ENCODE results near the gene RNPEP.
"Not testable (repeated sequence)": the region's sequence is repeated elsewhere in the genome, so short reads cannot be mapped to it uniquely, and the experiment has no call there.

Gene RNPEP

DNA sequence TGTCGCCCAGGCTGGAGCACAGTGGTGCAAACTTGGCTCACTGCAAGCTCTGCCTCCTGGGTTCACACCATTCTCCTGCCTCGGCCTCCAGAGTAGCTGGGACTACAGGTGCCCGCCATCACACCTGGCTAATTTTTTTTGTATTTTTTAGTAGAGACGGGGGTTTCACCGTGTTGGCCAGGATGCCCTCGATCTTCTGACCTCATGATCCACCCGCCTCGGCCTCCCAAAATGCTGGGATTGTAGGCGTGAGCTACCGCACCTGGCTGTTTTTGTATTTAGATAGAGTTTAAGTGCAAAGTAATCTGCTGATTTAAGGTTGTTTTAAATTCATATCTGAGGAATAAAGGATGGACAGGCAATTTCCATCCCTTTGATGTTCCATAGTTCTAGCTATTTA is 20.1 kb upstream of the RNPEP start:
- not testable (repeated sequence) for DNase-seq (ENCODE audit: low spot score)

DNA sequence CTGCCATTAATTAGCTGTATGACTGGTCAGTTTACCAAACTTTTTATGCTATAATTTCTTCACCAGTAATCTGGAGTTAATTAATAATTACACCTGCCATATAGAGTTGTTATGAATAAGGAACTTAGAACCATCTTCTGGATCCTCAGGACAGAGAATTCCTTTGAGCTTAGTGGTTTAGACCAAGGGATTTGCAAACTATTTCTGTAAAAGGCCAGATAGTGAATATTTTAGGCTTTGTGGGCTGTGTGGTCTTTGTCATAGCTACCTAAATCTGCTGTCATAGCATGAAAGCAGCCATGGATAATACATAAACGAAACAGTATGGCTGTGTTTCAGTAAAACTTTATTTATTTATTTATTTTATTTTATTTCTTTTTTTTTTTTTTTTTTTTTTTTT is 18.2 kb upstream of the RNPEP start:
- DNase-seq (ENCODE audit: low spot score), result no peak

DNA sequence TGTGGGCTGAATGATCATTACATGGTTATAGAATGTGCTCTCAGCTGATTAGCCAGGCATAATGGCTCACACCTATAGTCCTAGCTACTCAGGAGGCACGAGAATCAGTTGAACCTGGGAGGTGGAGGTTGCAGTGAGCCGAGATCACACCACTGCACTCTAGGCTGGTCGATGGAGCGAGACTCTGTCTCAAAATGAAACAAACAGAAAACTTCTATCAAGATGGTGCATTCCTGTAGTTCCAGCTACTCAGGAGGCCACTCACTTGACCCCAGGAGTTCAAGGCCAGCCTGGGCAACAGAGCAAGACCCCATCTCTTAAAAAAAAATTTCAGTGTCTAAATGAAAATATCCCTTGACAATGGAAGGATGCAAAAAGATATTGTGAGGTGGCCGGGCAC is 16.3 kb upstream of the RNPEP start:
- DNase-seq (ENCODE audit: low spot score), result no peak

DNA sequence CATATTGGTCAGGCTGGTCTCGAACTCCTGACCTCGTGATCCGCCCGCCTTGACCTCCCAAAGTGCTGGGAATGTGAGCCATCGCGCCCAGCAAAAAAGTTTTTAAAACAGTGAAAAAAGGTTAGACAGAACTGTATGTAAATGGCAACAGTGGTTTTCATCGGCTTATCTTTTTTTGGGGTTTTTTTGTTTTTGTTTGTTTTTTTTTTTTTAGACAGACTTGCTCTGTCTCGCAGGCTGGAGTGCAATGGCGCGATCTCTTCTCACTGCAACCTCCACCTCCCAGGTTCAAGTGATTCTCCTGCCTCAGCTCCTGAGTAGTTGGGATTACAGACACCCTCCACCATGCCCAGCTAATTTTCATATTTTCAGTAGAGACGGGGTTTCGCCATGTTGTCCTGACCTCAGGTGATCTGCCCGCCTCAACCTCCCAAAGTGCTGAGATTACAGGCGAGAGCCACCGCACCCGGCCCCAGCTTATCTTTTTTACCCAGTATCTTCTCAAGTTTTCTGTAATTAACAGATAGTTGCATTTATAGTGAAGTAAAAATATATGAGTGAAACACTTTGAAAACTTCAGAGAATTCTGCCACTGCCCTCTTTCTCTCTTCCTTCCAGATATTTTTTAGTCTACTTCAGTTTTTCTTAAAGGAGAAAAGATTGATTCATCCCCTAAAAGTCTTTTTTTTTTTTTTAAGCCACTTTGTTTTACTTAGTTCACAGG is 14.1 kb upstream of the RNPEP start:
- DNase-seq (ENCODE audit: low spot score), result no peak

DNA sequence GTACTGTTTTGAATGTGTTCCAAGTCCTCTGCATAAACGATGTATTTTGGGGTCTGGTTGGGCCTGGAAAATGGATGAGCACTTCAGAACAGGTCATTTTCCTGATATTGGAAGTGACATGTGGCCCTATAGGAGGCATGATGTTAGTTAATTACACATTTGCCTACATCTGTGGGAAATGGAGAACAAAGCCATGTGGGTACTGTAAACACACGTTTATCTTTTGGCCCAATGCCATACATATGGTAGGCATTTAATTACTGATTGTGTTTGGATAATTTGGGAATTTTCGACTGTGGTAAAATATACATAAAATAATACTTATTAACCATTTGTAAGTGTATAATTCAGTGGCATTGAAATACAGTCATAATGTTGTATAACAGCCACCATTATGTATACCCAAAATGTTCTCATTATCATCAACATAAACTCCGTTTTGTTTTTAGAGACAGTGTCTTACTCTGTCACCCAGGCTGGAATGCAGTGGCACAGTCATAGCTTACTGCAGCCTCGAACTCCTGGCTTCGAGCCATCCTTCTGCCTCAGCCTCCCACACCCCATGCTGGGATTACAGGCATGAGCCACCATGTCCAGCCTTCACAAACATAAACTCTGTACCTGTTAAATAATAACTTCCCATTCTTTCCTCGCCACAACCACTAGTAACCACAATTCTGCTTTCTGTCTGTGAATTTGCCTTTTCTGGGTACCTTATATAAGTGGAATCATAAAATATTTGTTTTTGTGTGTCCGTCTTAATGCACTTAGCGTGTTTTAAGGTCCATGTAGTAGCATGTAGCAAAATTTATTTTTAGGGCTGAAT is 11.9 kb upstream of the RNPEP start:
- DNase-seq (ENCODE audit: low spot score), result no peak

DNA sequence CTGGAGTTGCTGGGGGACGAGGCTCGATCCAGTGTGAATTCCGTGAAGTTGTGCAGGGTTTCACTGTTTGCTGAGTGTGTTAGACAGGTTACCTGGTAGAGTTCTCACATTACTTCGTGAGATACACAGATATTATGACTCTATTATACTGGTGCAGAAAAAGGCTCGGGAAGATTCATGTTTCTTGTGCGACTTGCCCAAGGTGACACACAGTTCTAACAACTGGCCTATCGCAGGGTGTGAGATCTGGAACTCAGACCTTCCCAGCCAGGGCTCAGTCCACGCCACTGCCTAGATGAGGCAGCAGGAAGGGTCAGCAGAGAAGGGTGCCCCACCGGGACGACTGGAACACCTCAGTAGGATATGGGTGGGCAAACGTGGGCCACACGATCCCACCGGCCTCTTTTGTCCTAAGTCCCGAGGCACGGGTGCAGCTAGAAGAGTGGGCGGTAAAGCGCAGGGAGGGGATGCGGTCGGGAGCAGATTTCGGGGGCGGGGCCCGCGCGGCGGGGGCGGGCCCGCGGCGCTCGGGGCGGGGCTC is 296 bp upstream of the RNPEP start:
- no peak for DNase-seq (ENCODE audit: low spot score)

DNA sequence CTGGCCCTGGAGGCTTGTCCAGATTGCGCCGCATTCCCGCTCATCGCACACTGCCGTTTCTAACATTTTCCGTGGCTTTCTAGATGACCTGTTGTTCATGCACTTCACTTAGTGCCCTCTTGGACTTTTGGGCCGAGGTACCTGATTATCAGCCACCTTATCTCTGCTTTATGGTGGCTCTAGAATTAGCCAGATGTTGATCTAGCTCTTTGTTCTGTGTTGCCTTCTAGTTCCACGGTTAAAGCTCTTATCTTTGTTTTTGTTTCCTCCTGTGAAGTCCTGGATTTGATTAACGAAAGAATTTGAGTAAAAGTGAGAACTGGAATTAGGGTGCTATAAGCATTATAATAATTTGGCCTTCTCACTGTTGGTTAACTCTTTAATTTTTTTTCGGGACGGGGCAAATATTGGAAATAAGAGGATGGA is 945 bp downstream of the RNPEP start:
- DNase-seq (ENCODE audit: low spot score), result no peak

GRCh38 chr1:201984446-201984845 is 2.0 kb downstream of the RNPEP start:
- DNase-seq (ENCODE audit: low spot score), result no peak

GRCh38 chr1:201985355-201985754 is 2.9 kb downstream of the RNPEP start:
- DNase-seq (ENCODE audit: low spot score), result no peak

GRCh38 chr1:201988601-201989000 is 6.2 kb downstream of the RNPEP start:
- DNase-seq (ENCODE audit: low spot score), result no peak

DNA sequence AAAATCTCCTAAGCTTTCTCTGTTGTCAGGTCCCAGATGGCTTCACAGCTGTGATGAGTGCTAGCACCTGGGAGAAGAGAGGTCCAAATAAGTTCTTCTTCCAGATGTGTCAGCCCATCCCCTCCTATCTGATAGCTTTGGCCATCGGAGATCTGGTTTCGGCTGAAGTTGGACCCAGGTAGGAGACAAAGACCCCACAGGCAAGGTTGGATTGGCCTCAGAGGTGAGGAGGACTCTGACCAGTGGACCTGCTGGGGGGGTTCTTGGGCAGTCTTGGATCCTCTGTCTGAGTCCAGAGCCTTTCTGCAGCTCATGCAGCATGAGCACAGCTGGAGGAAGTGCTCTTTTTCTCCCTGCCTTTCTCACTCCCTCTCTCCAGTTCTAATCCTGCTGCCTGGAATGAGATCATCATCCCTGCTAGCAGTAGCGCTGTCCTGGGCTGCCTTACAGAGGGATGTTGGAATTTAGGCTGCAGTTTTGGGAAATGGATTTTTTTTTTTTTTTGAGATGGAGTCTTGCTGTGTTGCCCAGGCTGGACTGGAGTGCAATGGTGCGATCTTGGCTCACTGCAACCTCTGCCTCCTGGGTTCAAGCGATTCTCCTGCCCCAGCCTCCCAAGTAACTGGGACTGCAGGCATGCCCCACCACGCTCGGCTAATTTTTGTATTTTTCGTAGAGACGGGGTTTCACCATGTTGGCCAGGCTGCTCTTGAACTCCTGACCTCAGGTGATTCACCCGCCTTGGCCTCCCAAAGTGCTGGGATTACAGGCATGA is 7.1 kb downstream of the RNPEP start:
- no peak for DNase-seq (ENCODE audit: low spot score)

GRCh38 chr1:201990427-201990826 is 8.0 kb downstream of the RNPEP start:
- no peak for DNase-seq (ENCODE audit: low spot score)

- DNase-seq (ENCODE audit: low spot score), result peak; percentile 72
Measured at GRCh38 chr1:201999625-202000238, 17.3 kb downstream of the RNPEP start.

- no peak for DNase-seq (ENCODE audit: low spot score)
Measured at GRCh38 chr1:202002507-202002906, 20.1 kb downstream of the RNPEP start.

DNA sequence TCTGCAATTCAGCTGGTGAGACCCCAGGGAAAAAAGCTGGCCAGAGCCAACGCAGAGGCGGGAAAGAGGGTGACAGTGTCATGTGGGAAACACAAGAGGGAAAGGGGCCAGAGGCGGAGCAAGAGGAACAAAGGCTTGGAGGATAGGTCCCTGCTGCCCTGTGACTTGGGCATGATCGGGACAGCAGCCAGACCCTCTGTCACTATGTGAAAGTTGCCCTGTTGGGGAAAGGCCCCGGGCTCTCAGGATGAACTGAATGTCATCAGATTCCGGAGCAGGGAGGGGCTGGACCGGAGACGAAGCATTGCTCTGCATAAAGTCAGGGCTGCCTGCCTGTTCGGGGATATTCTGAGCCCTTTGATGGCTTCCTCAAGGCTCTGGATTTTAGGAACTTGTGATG is 22.3 kb downstream of the RNPEP start:
- no peak for DNase-seq (ENCODE audit: low spot score)

DNA sequence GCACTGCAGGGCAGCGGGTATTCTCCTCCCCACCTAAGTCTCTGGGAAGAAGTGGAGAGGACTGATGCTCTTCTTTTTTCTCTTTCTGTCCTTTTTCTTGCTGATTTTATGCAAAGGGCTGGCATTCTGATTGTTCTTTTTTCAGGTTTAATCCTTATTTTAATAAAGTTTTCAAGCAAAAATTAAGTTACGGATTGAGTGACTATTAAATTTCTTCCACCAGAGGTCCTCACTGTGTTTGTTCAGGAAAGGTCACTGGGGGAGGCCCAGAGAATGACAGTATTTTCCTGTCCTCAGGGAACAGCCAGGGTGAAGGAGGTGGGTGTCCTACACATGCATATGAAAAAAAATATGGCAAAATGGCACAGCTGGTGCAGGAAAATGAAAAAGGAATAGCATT is 23.5 kb downstream of the RNPEP start:
- peak; percentile 25 for DNase-seq (ENCODE audit: low spot score)

GRCh38 chr1:202007304-202007703 is 24.9 kb downstream of the RNPEP start:
- no peak for DNase-seq (ENCODE audit: low spot score)

- DNase-seq (ENCODE audit: low spot score), result no peak
Measured at GRCh38 chr1:202007805-202008489, 25.5 kb downstream of the RNPEP start.

- peak; percentile 91 for DNase-seq (ENCODE audit: low spot score)
Measured at GRCh38 chr1:202009326-202010179, 27.1 kb downstream of the RNPEP start.

Data from SW480 (cell line).